Measurements from ENCODE around the gene ITFG2.

The ITFG2 gene

GRCh38 chr12:2772370-2772769 is 40.1 kb upstream of the ITFG2 start:
- Histone ChIP-seq H3F3A (ENCODE audit: low read depth) (no peaks in the 10 kb centered on the region), H3K9ac (ENCODE audit: low read depth, low read length, poor library complexity, severe bottlenecking) (no peak overlapping the region), H3K27me3 (ENCODE audit: insufficient read depth, low read length, poor library complexity, severe bottlenecking) (no peaks in the 10 kb centered on the region), H4K20me1 (ENCODE audit: insufficient read depth, low read length, poor library complexity, severe bottlenecking) (no peaks in the 10 kb centered on the region), H2AFZ (ENCODE audit: low read length) (no peak overlapping the region), H3K79me2 (ENCODE audit: insufficient read depth, low read length) (no peaks in the 10 kb centered on the region), H3K9me3 (ENCODE audit: insufficient read depth, low read depth, low read length) (no peaks in the 10 kb centered on the region), H3K4me3 (ENCODE audit: low read length, poor library complexity, severe bottlenecking) (no peak overlapping the region), H3K9me2 (replicated peaks; ENCODE audit: low read depth, low read length) (no peaks in the 10 kb centered on the region), H3K4me2 (ENCODE audit: low read depth, low read length, poor library complexity, severe bottlenecking) (no peak overlapping the region), H3K36me3 (ENCODE audit: insufficient read depth, low read length) (no peaks in the 10 kb centered on the region), H3K4me1 (ENCODE audit: insufficient read depth, low read length, poor library complexity, severe bottlenecking) (no peaks in the 10 kb centered on the region)
- TF ChIP-seq CTCF (conservative IDR thresholded peaks at IDR 0.05; ENCODE audit: low read length) = no peak
- no peak for TF ChIP-seq EZH2phosphoT487 (IDR thresholded peaks at IDR 0.05; ENCODE audit: borderline replicate concordance)

- no peaks in the 10 kb centered on the region for H3K79me2 ChIP-seq (ENCODE audit: insufficient read depth, low read length)
- no peak overlapping the region for H3K4me2 ChIP-seq (ENCODE audit: low read depth, low read length, poor library complexity, severe bottlenecking)
- H3K4me3 ChIP-seq (ENCODE audit: low read length, poor library complexity, severe bottlenecking) = no peak overlapping the region
- no peak overlapping the region for H2AFZ ChIP-seq (ENCODE audit: low read length)
- no peaks in the 10 kb centered on the region for H3K4me1 ChIP-seq (ENCODE audit: insufficient read depth, low read length, poor library complexity, severe bottlenecking)
- TF ChIP-seq CTCF (conservative IDR thresholded peaks at IDR 0.05; ENCODE audit: low read length) (no peak), EZH2phosphoT487 (IDR thresholded peaks at IDR 0.05; ENCODE audit: borderline replicate concordance) (no peak)
- H3K9me3 ChIP-seq (ENCODE audit: insufficient read depth, low read depth, low read length) = no peaks in the 10 kb centered on the region
- H3K9me2 ChIP-seq (replicated peaks; ENCODE audit: low read depth, low read length) = no peaks in the 10 kb centered on the region
- H3K36me3 ChIP-seq (ENCODE audit: insufficient read depth, low read length) = no peaks in the 10 kb centered on the region
- H3K27me3 ChIP-seq (ENCODE audit: insufficient read depth, low read length, poor library complexity, severe bottlenecking) = no peaks in the 10 kb centered on the region
- no peaks in the 10 kb centered on the region for H4K20me1 ChIP-seq (ENCODE audit: insufficient read depth, low read length, poor library complexity, severe bottlenecking)
- no peaks in the 10 kb centered on the region for H3F3A ChIP-seq (ENCODE audit: low read depth)
- H3K9ac ChIP-seq (ENCODE audit: low read depth, low read length, poor library complexity, severe bottlenecking) = no peak overlapping the region
These were observed 39.1 kb upstream of the ITFG2 start for GRCh38 chr12:2773199-2773875.

GRCh38 chr12:2775431-2775830 is 37.0 kb upstream of the ITFG2 start:
- no peaks in the 10 kb centered on the region for H3K79me2 ChIP-seq (ENCODE audit: insufficient read depth, low read length)
- no peaks in the 10 kb centered on the region for H4K20me1 ChIP-seq (ENCODE audit: insufficient read depth, low read length, poor library complexity, severe bottlenecking)
- no peak overlapping the region for H3K4me3 ChIP-seq (ENCODE audit: low read length, poor library complexity, severe bottlenecking)
- no peak for TF ChIP-seq EZH2phosphoT487 (IDR thresholded peaks at IDR 0.05; ENCODE audit: borderline replicate concordance)
- no peak for TF ChIP-seq CTCF (conservative IDR thresholded peaks at IDR 0.05; ENCODE audit: low read length)
- no peak overlapping the region for H3K9ac ChIP-seq (ENCODE audit: low read depth, low read length, poor library complexity, severe bottlenecking)
- no peak overlapping the region for H3K4me2 ChIP-seq (ENCODE audit: low read depth, low read length, poor library complexity, severe bottlenecking)
- H3F3A ChIP-seq (ENCODE audit: low read depth) = no peaks in the 10 kb centered on the region
- no peaks in the 10 kb centered on the region for H3K36me3 ChIP-seq (ENCODE audit: insufficient read depth, low read length)
- H3K27me3 ChIP-seq (ENCODE audit: insufficient read depth, low read length, poor library complexity, severe bottlenecking) = no peaks in the 10 kb centered on the region
- H2AFZ ChIP-seq (ENCODE audit: low read length) = no peak overlapping the region
- no peaks in the 10 kb centered on the region for H3K4me1 ChIP-seq (ENCODE audit: insufficient read depth, low read length, poor library complexity, severe bottlenecking)
- no peaks in the 10 kb centered on the region for H3K9me3 ChIP-seq (ENCODE audit: insufficient read depth, low read depth, low read length)
- no peaks in the 10 kb centered on the region for H3K9me2 ChIP-seq (replicated peaks; ENCODE audit: low read depth, low read length)

Measured in Loucy (cell line).